ENCODE measurements around the gene TRIM59. TPM values are rescaled to one million over a fixed set of nuclear protein-coding genes. Genes with fewer than 3 reads are reported as not detected.

The TRIM59 gene
- total and polyA plus RNA-seq, 3 donors from 2014 or later: 9.1 to 20.6 (median 13.9) TPM

- Histone ChIP-seq H3K4me1 (no peaks in the 10 kb centered on the region), H3K9me3 (no peaks in the 10 kb centered on the region), H3K4me3 (no peak overlapping the region), H3K27me3 (no peaks in the 10 kb centered on the region), H3K36me3 (ENCODE audit: low read depth, missing control alignments) (no peaks in the 10 kb centered on the region), H3K27ac (no peak overlapping the region)
- WGBS, 2 donors: 74 to 92% methylated on average over 3 of the region's 3 CpGs
- no peak for TF ChIP-seq POLR2A (IDR thresholded peaks at IDR 0.05)
- TF ChIP-seq CTCF (IDR thresholded peaks at IDR 0.05): no peak
- intact Hi-C loops (cut with DNase I; ENCODE audit: low total_unique reads): no loop called here
- no peak for DNase-seq
Observed at GRCh38 chr3:160394009-160394392, 55.6 kb downstream of the TRIM59 start.

- DNase-seq: no peak
- Histone ChIP-seq H3K36me3 (ENCODE audit: low read depth, missing control alignments) (no peaks in the 10 kb centered on the region), H3K27ac (no peak overlapping the region), H3K4me3 (no peak overlapping the region), H3K27me3 (no peaks in the 10 kb centered on the region), H3K4me1 (no peaks in the 10 kb centered on the region), H3K9me3 (no peaks in the 10 kb centered on the region)
- TF ChIP-seq CTCF (IDR thresholded peaks at IDR 0.05) (no peak), POLR2A (IDR thresholded peaks at IDR 0.05) (no peak)
- 69 to 81% methylated on average over 2 of the region's 2 CpGs for WGBS, 2 donors
- intact Hi-C loops (cut with DNase I; ENCODE audit: low total_unique reads): no loop called here
Observed at GRCh38 chr3:160393346-160394008, 56.1 kb downstream of the TRIM59 start.

- H3K9me3 ChIP-seq: no peaks in the 10 kb centered on the region
- no peaks in the 10 kb centered on the region for H3K36me3 ChIP-seq (ENCODE audit: low read depth, missing control alignments)
- H3K27ac ChIP-seq: no peak overlapping the region
- no peaks in the 10 kb centered on the region for H3K27me3 ChIP-seq
- intact Hi-C loops (cut with DNase I; ENCODE audit: low total_unique reads): no loop called here
- TF ChIP-seq CTCF (IDR thresholded peaks at IDR 0.05) (no peak), POLR2A (IDR thresholded peaks at IDR 0.05) (no peak)
- H3K4me3 ChIP-seq: no peak overlapping the region
- DNase-seq: no peak
- no peaks in the 10 kb centered on the region for H3K4me1 ChIP-seq
Observed at GRCh38 chr3:160392798-160393197, 56.8 kb downstream of the TRIM59 start.

- WGBS, 2 donors: 87 to 95% methylated on average over 3 of the region's 3 CpGs
- Histone ChIP-seq H3K9me3 (no peaks in the 10 kb centered on the region), H3K4me1 (no peaks in the 10 kb centered on the region), H3K27ac (no peak overlapping the region), H3K4me3 (no peak overlapping the region), H3K36me3 (ENCODE audit: low read depth, missing control alignments) (no peaks in the 10 kb centered on the region), H3K27me3 (no peaks in the 10 kb centered on the region)
- intact Hi-C loops (cut with DNase I; ENCODE audit: low total_unique reads): no loop called here
- no peak for TF ChIP-seq POLR2A (IDR thresholded peaks at IDR 0.05)
- no peak for DNase-seq
Observed at GRCh38 chr3:160390565-160391138, 58.9 kb downstream of the TRIM59 start.

MicroRNAs within 50 kb of the gene (microRNA counts, 767-probe panel; counts per million panel counts)
- 9,840 to 11,474 counts per million in 2 donors for microRNA hsa-miR-15b-5p

Small RNA genes lying within 50 kb of the gene (microRNA-seq; reads per million reads assigned to microRNA genes)
- gene MIR15B (ENCODE audit: borderline number of aligned reads in 2 of 2, borderline replicate concordance in 1 of 2) (3,221 to 3,365 reads per million in 2 donors), gene MIR16-2 (ENCODE audit: borderline number of aligned reads in 2 of 2, borderline replicate concordance in 1 of 2) (307 to 416 reads per million in 2 donors)

Small RNA genes lying within 50 kb of the gene (small RNA-seq; reads per million reads assigned to genes)
- 5.3 to 6.1 reads per million in 2 donors for gene MIR15B
- 0.38 to 1.5 reads per million in 2 donors for gene MIR16-2
- gene RNU7-136P: 0 reads per million in 2 donors

Other genes with a start within 250 kb of the TRIM59 start
- gene C3orf80, start 224.4 kb downstream of the TRIM59 start, total RNA-seq: 1 to 10 TPM in 1 of 2 donors, under 1 TPM in 1; 0.63 to 2.8 TPM
- 2.0 TPM for gene C3orf80, start 224.4 kb downstream of the TRIM59 start, polyA plus RNA-seq (ENCODE audit: insufficient read depth, low read depth, low replicate concordance)
- 10 to 100 TPM; 55.4 to 74.9 TPM for gene IFT80, start 50.6 kb downstream of the TRIM59 start, total RNA-seq
- gene IFT80, start 50.6 kb downstream of the TRIM59 start, polyA plus RNA-seq (ENCODE audit: insufficient read depth, low read depth, low replicate concordance): 32.0 TPM
- 100 to 1,000 TPM; 111 to 124 TPM for gene SMC4, start 50.1 kb downstream of the TRIM59 start, total RNA-seq
- gene SMC4, start 50.1 kb downstream of the TRIM59 start, polyA plus RNA-seq (ENCODE audit: insufficient read depth, low read depth, low replicate concordance): 19.5 TPM
- gene KPNA4, start 115.8 kb upstream of the TRIM59 start, total RNA-seq: 10 to 100 TPM; 33.1 to 35.7 TPM
- gene KPNA4, start 115.8 kb upstream of the TRIM59 start, polyA plus RNA-seq (ENCODE audit: insufficient read depth, low read depth, low replicate concordance): 39.6 TPM
- under 1 TPM in 1 of 2 donors, not detected in 1; 0.31 TPM for gene ARL14, start 227.4 kb upstream of the TRIM59 start, total RNA-seq
- gene ARL14, start 227.4 kb upstream of the TRIM59 start, polyA plus RNA-seq (ENCODE audit: insufficient read depth, low read depth, low replicate concordance): not detected

All from testis (tissue), 3 donors.